Measurements from ENCODE around the gene ZNF320.
"Not testable (repeated sequence)": the region's sequence is repeated elsewhere in the genome, so short reads cannot be mapped to it uniquely, and the experiment has no call there.

The ZNF320 gene

GRCh38 chr19:52897138-52897935 lies at the start of gene ZNF320:
Gene ZNF320 (minus strand): TSS chr19:52897635. CDS start chr19:52890255, 7,380 bp downstream.
- H3K4me3 ChIP-seq (ENCODE audit: control insufficient read depth, low read depth, low read length) = peak within 1 kb of the TSS; percentile 91
- no peak for TF ChIP-seq CTCF (conservative IDR thresholded peaks at IDR 0.05; ENCODE audit: control insufficient read depth, insufficient read depth, low read depth, low read length)
- DNase-seq (ENCODE audit: low read depth) = peak; percentile 91

- H3K4me3 ChIP-seq (ENCODE audit: control insufficient read depth, low read depth, low read length) = no peak overlapping the region
- DNase-seq (ENCODE audit: low read depth) = peak; percentile 21
- TF ChIP-seq CTCF (conservative IDR thresholded peaks at IDR 0.05; ENCODE audit: control insufficient read depth, insufficient read depth, low read depth, low read length) = no peak
Measured at GRCh38 chr19:52946322-52947310, 49.2 kb upstream of the ZNF320 start.

- DNase-seq (ENCODE audit: low read depth) = no peak
Measured at GRCh38 chr19:52945652-52946321, 48.4 kb upstream of the ZNF320 start.

GRCh38 chr19:52944703-52945493 lies 47.5 kb upstream of the ZNF320 start:
- DNase-seq (ENCODE audit: low read depth); H3K4me3 ChIP-seq (ENCODE audit: control insufficient read depth, low read depth, low read length): not testable (repeated sequence)

More at GRCh38 chr19:52945652-52946321, 48.4 kb upstream of the ZNF320 start:
- H3K4me3 ChIP-seq (ENCODE audit: control insufficient read depth, low read depth, low read length) = no peak overlapping the region
- TF ChIP-seq CTCF (conservative IDR thresholded peaks at IDR 0.05; ENCODE audit: control insufficient read depth, insufficient read depth, low read depth, low read length) = no peak

GRCh38 chr19:52943884-52944643 lies 46.6 kb upstream of the ZNF320 start:
- no peak for DNase-seq (ENCODE audit: low read depth)
- TF ChIP-seq CTCF (conservative IDR thresholded peaks at IDR 0.05; ENCODE audit: control insufficient read depth, insufficient read depth, low read depth, low read length) = no peak
- H3K4me3 ChIP-seq (ENCODE audit: control insufficient read depth, low read depth, low read length) = no peak overlapping the region

- TF ChIP-seq CTCF (conservative IDR thresholded peaks at IDR 0.05; ENCODE audit: control insufficient read depth, insufficient read depth, low read depth, low read length) = no peak
- peak overlapping the region; percentile 90 for H3K4me3 ChIP-seq (ENCODE audit: control insufficient read depth, low read depth, low read length)
- no peak for DNase-seq (ENCODE audit: low read depth)
Measured at GRCh38 chr19:52943134-52943883, 45.9 kb upstream of the ZNF320 start.
